ENCODE measurements around the gene ATG2B.

DNA sequence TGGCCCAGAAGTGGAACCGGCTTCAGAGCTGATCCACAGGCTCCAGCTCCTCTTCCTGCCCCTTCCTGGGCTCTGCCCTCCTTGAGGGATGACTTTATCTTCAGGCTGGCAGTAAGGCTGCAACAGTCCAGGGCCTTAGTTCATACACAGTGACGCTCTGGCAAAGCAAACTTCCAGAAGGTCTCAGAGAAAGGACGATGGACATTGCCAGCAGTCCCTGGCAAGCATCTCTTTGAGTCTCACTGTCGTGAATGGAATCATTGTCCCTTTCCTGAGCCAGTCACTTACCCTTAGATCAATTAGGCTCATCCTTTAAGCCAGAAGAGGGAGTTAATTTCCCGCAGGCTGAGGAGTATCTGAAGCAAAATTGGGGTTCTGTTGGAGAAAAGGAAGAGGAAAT is 37.4 kb upstream of the ATG2B start:
- no peak for TF ChIP-seq EZH2 (IDR thresholded peaks at IDR 0.05)
- TF ChIP-seq POLR2AphosphoS5 (IDR thresholded peaks at IDR 0.05; ENCODE audit: borderline replicate concordance, low read depth, low read length): no peak
- TF ChIP-seq FOXP2 (optimal IDR thresholded peaks at IDR 0.05; ENCODE audit: control extremely low read depth, extremely low read length, insufficient read depth): no peak
